SJCRH30 (cell line): ENCODE data around the gene ARHGEF11. TPM values are rescaled to one million over a fixed set of nuclear protein-coding genes. Genes with fewer than 3 reads are reported as not detected.

Experiments used
- DNase-seq, 2 experiments: peaks; one replicate each; pipeline ENCODE4 v3.0.0-alpha.2; 2015 to 2020
- H3K27ac ChIP-seq: fragments of 250-450 bp; sonication (Bioruptor Pico); 2 replicates; pipeline ENCODE4 v1.5.1; 2020; ENCODE audit warnings: mild to moderate bottlenecking, moderate library complexity
- H3K27me3 ChIP-seq: fragments of 250-450 bp; sonication (Bioruptor Pico); 2 replicates; pipeline ENCODE4 v1.5.1; 2020; ENCODE audit warnings: mild to moderate bottlenecking, moderate library complexity
- H3K36me3 ChIP-seq: fragments of 250-450 bp; sonication (Bioruptor Pico); 2 replicates; pipeline ENCODE4 v1.5.1; 2020; ENCODE audit warnings: mild to moderate bottlenecking, moderate library complexity
- H3K4me1 ChIP-seq: fragments of 250-450 bp; sonication (Bioruptor Pico); 2 replicates; pipeline ENCODE4 v1.5.1; 2020; ENCODE audit warnings: mild to moderate bottlenecking, moderate library complexity
- H3K4me3 ChIP-seq: fragments of 250-450 bp; sonication (Bioruptor Pico); 2 replicates; pipeline ENCODE4 v1.5.1; 2020; ENCODE audit warnings: mild to moderate bottlenecking, moderate library complexity
- H3K9me3 ChIP-seq: fragments of 250-450 bp; sonication (Bioruptor Pico); replicated peaks from 2 replicates; pipeline ENCODE4 v1.5.1; 2020; ENCODE audit warnings: mild to moderate bottlenecking, moderate library complexity
- total RNA-seq: library from RNA; depleted of rRNA; stranded (reverse); fragments of >200 nt; shearing (Covaris generic); gene quantifications from 2 replicates; pipeline ENCODE4 v1.2.3, GENCODE V29; 2014; rRNA removed

The ARHGEF11 gene, protein sequence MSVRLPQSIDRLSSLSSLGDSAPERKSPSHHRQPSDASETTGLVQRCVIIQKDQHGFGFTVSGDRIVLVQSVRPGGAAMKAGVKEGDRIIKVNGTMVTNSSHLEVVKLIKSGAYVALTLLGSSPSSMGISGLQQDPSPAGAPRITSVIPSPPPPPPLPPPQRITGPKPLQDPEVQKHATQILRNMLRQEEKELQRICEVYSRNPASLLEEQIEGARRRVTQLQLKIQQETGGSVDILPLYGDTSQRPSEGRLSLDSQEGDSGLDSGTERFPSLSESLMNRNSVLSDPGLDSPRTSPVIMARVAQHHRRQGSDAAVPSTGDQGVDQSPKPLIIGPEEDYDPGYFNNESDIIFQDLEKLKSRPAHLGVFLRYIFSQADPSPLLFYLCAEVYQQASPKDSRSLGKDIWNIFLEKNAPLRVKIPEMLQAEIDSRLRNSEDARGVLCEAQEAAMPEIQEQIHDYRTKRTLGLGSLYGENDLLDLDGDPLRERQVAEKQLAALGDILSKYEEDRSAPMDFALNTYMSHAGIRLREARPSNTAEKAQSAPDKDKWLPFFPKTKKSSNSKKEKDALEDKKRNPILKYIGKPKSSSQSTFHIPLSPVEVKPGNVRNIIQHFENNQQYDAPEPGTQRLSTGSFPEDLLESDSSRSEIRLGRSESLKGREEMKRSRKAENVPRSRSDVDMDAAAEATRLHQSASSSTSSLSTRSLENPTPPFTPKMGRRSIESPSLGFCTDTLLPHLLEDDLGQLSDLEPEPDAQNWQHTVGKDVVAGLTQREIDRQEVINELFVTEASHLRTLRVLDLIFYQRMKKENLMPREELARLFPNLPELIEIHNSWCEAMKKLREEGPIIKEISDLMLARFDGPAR (N-terminal part only)
- total RNA-seq = 19.0 and 19.7 TPM in 2 replicates

DNA sequence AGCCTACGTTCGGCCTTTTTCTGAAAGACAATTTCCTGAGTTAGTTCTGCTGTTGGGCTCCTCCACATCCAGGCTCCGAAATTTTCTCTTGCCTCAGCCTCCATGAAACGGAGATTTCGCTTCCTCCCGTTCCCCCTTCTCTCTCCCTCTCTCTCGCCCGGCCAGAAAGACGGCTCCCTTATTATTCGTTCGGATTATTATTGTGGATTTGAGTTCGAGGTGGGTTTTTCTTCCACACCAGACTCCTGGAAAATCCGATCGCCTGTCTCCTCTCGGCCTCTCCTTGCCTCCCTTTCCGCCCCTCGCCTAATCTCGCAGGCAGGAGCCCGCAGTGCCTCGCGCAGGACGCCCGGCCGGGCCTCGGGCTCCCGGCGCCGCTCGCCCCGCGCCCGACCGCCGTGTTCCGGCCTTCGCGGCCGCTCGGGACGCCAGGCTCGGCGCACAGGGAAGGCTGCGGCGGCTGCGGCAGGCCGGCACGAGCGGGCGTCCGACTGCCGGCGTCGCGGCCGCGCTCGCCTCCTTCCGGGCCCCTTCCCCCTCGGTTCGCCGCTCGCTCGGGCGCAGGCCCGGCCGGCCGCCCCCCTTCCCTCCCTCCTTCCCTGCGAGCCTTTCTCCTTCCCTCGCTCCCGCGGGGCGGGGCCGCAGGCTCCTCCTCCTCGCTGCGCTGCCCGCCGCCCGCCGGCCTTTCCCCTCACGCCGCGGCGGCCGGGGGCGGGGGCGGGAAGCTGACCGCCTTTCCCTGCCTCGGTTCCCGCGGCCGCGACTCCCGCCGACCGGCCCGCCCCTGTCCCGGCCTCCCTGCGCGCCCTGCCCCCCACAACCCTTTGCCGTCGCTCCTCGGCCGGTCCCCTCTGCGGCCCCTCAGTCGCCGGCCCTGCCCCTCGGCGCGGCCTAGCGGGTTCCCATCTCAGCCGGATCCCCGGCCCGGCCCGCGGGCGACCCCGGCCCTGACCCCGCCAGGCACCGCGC, at the start of gene ARHGEF11:
Gene ARHGEF11, minus strand, starts transcription at position 493 of the 969 bp plus-strand sequence. CDS start 1,412 bp downstream, outside the sequence.
- Histone ChIP-seq H3K4me1 (no peaks in the 10 kb centered on the region; the same call in 1 of the 2 replicates), H3K36me3 (no peaks in the 10 kb centered on the region), H3K27ac (peak within 1 kb of the TSS; percentile 58), H3K4me3 (peak within 1 kb of the TSS; percentile 63), H3K27me3 (no peaks in the 10 kb centered on the region), H3K9me3 (no peaks in the 10 kb centered on the region)
- peak; percentile 87 to 88 for DNase-seq

DNA sequence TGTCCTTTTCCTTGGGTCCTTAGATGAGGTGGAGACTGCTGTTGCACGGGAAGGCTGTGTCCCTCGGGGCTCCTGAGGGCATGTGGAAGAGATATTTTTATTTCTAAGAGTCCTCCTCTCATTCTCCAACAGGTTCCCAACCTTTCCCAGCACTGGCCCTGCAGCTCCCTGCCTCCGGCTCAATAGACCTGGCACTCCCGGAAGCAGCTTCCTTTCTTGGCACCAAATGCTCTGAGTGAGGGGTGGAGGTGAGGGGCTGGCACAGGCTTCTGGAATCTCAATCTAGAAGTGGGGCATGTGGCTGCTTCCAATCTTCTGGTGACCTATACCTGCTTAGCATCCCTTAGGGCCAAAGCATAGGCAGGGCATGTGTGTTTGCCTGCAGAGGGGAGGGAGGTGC, 49.5 kb upstream of the ARHGEF11 start:
- H3K27ac ChIP-seq = no peak overlapping the region
- H3K4me1 ChIP-seq = no peaks in the 10 kb centered on the region
- no peaks in the 10 kb centered on the region for H3K27me3 ChIP-seq
- H3K9me3 ChIP-seq = no peaks in the 10 kb centered on the region
- H3K36me3 ChIP-seq = no peaks in the 10 kb centered on the region
- no peak overlapping the region for H3K4me3 ChIP-seq
- no peak for DNase-seq

DNA sequence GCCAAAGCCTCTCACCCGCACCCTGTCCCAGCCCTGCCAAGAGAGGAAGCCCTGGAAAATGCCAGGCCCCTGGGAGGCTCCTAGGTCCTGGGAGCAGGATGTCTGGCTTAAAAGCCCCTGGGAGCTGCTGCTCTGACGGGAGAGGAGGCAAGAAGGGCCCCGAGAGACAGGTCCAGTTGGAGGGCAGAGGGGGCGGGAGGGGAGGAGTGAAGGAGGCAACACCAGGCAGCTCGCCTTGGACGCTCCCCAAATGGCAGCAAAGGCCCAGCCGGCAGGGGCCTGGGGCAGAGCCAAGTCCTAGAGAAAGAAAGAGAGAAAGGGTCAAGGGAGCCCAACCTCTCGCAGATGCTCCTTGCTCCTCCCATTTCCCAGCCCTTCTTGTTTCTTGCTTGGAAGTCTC, 47.3 kb upstream of the ARHGEF11 start:
- H3K4me1 ChIP-seq = no peaks in the 10 kb centered on the region
- peaks cover 8% of the 10 kb centered on the region for H3K27me3 ChIP-seq
- no peak overlapping the region for H3K27ac ChIP-seq
- no peaks in the 10 kb centered on the region for H3K9me3 ChIP-seq
- no peaks in the 10 kb centered on the region for H3K36me3 ChIP-seq
- DNase-seq = no peak
- H3K4me3 ChIP-seq = no peak overlapping the region

DNA sequence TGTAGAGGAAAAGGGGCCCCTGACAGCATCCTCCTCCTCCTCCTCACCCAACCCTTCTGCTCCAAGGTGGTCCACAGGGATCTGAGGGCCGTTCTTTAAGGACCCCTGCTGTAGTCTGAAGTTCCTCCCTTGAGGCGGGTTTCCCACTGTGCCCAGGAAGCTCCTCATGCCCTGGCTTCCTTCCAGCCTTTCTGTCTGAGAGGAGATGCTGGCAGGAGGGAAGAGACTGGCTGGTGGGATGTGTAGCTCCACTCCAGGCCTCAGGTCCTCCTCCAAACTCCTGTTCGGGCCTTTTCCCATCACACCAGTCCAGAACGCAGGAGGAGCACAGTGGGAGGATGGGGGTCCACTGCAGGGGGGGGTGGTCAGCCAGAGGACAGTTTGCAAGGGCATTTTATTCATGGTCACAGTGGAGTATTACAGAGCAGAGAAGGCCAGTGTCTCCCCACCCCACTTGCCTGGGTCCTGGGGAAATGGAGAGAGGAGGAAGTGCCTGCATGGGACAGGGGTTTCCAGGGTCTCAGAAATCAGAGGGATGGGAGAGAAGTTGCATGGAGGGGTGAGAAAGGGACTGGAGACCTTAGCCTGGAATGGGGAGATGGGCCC, 46.2 kb upstream of the ARHGEF11 start:
- no peaks in the 10 kb centered on the region for H3K36me3 ChIP-seq
- no peaks in the 10 kb centered on the region for H3K4me1 ChIP-seq
- H3K4me3 ChIP-seq = no peak overlapping the region
- no peaks in the 10 kb centered on the region for H3K9me3 ChIP-seq
- H3K27me3 ChIP-seq = peaks cover 8% of the 10 kb centered on the region
- no peak overlapping the region for H3K27ac ChIP-seq
- no peak for DNase-seq

DNA sequence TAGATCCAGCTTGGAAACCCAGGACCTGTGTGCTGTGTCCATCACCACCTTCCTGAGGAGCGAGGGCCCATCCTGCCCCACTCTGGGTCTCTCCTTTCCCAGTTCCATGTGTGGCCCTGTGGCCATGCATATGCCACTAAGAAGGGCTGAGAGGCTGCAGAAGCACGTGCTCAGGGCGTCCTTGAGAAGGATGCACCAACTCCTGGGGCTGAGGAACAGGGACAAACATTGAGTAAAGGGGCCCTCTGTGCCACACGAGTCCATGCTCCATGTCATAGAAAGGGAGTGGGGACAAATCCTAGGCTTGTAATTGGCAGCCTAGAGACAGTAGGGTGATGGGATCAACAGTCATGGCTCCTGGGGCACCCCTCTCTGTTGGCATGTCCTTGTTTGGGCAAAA, 45.6 kb upstream of the ARHGEF11 start:
- Histone ChIP-seq H3K4me3 (no peak overlapping the region), H3K27me3 (peaks cover 8% of the 10 kb centered on the region), H3K27ac (no peak overlapping the region), H3K9me3 (no peaks in the 10 kb centered on the region), H3K4me1 (no peaks in the 10 kb centered on the region), H3K36me3 (no peaks in the 10 kb centered on the region)
- no peak for DNase-seq

DNA sequence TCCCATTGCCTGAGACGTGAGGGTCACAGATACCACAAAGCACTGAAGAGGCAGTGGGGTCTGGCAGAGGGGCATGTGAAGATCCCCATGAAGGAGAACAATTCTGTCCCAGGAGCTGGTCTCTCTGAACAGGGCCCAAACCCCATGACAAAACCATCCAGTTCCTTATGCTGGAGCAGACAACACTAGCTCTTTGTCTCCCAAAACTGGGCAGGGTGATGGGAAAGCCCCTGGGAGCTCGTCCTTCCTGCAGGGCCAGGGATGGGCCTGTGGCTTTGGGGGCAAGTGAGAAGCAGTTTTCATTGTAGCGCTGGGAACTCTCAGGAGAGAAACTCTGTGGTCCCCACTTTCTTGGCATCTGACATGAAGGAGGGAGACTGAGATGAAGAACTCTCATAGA, 45.2 kb upstream of the ARHGEF11 start:
- no peak for DNase-seq
- H3K27ac ChIP-seq = no peak overlapping the region
- H3K9me3 ChIP-seq = no peaks in the 10 kb centered on the region
- H3K36me3 ChIP-seq = no peaks in the 10 kb centered on the region
- H3K4me1 ChIP-seq = no peaks in the 10 kb centered on the region
- H3K4me3 ChIP-seq = no peak overlapping the region
- H3K27me3 ChIP-seq = peaks cover 10% of the 10 kb centered on the region

DNA sequence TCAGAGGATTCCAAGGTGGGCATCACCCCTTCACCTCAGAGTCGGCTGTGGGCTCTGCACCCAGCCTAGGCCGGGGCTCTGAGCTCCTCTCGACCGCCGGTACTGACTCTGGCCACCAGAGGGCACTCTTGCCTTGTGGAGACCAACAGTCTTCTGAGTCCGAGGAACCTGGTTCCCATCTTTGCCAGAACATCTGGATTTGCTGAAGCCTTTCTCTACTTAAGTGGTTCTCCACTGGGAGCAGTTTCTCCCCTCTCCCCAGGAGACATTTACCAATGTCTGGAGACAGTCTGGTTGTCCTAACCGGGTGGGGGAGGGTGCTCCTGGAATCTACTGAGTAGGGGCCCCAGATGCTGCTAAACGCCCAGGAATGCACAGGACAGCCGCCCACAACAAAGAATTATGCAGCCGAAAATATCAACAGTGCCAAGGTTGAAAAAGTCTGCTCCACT, 44.7 kb upstream of the ARHGEF11 start:
- no peaks in the 10 kb centered on the region for H3K4me1 ChIP-seq
- H3K36me3 ChIP-seq = no peaks in the 10 kb centered on the region
- peaks cover 10% of the 10 kb centered on the region for H3K27me3 ChIP-seq
- DNase-seq = peak; percentile 73 to 87
- H3K4me3 ChIP-seq = no peak overlapping the region
- H3K27ac ChIP-seq = no peak overlapping the region
- no peaks in the 10 kb centered on the region for H3K9me3 ChIP-seq

DNA sequence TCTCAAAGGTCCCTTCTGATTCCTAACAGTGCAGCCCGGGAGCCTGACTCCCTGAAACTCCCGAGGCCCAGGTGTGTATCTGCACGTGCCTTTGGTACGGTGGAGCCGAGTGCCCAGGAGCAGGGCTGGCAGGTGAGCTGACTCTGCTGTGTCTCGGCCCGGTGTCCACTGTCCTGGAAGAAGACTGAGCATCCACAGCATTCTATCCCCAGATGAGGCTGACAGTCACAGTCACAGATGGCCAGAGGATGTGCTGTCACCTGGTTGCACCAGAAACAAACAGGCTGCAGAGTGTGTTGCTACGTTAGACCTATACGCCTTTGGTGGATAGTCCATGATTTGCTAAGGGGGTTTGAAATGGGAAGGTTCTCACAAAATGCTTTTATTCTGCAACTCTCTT, 44.2 kb upstream of the ARHGEF11 start:
- no peak for DNase-seq
- H3K36me3 ChIP-seq = no peaks in the 10 kb centered on the region
- H3K4me3 ChIP-seq = no peak overlapping the region
- peaks cover 10% of the 10 kb centered on the region for H3K27me3 ChIP-seq
- no peak overlapping the region for H3K27ac ChIP-seq
- H3K4me1 ChIP-seq = no peaks in the 10 kb centered on the region
- no peaks in the 10 kb centered on the region for H3K9me3 ChIP-seq

DNA sequence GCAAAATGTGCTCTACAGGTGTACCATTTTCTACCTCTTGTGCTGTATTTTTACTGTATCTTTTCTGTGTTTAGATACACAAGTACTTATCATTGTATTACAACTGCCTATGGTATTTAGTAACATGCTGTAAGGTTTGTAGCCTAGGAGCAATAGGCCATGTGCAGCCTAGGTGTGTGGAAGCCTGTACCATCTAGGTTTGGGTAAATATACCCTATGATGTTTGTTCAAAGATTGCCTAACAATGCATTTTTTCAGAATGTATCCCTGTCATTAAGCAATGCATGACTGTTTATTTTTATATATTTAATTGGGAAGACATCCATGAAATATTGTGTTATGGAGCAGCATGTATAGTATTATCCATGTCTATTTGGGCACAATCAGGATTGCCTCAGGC, 43.1 kb upstream of the ARHGEF11 start:
- DNase-seq = no peak
- Histone ChIP-seq H3K9me3 (no peaks in the 10 kb centered on the region), H3K4me3 (no peak overlapping the region), H3K4me1 (no peaks in the 10 kb centered on the region), H3K36me3 (no peaks in the 10 kb centered on the region), H3K27ac (no peak overlapping the region), H3K27me3 (peaks cover 10% of the 10 kb centered on the region)

DNA sequence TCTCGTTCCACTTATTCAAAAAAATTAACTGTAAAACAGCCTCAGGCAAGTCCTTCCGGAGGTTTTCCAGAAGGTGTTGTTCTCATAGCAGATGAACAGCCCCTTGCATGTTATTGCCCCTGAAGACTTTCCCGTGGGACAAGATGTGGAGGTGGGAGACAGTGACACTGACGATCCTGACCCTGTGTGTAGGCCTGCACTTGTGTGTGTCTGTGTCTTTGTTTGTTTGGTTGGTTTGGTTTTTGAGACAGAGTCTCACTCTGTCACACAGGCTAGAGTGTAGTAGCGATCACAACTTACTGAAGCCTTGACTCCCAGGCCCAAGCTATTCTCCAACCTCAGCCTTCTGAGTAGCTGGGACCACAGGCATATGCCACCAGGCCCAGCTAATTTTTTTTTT, 41.5 kb upstream of the ARHGEF11 start:
- no peaks in the 10 kb centered on the region for H3K36me3 ChIP-seq
- H3K27ac ChIP-seq = no peak overlapping the region
- no peaks in the 10 kb centered on the region for H3K9me3 ChIP-seq
- H3K4me1 ChIP-seq = no peaks in the 10 kb centered on the region
- peaks cover 10% of the 10 kb centered on the region for H3K27me3 ChIP-seq
- DNase-seq = no peak
- H3K4me3 ChIP-seq = no peak overlapping the region

DNA sequence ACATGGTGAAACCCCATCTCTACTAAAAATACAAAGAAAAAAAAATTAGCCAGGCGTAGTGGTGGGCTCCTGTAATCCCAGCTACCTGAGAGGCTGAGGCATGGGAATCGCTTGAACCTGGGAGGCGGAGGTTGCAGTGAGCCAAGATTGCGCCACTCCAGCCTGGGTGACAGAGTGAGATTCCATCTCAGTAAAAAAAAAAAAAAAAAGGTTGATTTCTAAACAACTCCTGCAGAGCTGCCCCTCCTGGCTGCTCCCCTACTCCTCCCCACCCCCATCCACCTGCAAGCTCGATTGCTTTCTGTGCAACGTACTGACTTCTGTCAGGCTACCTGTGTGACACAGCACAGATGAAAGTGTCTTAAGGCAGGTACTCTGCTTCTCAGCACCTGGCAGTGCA, 40.8 kb upstream of the ARHGEF11 start:
- Histone ChIP-seq H3K4me1 (no peaks in the 10 kb centered on the region), H3K9me3 (no peaks in the 10 kb centered on the region), H3K27me3 (peaks cover 10% of the 10 kb centered on the region), H3K27ac (no peak overlapping the region), H3K36me3 (no peaks in the 10 kb centered on the region), H3K4me3 (no peak overlapping the region)
- no peak for DNase-seq

DNA sequence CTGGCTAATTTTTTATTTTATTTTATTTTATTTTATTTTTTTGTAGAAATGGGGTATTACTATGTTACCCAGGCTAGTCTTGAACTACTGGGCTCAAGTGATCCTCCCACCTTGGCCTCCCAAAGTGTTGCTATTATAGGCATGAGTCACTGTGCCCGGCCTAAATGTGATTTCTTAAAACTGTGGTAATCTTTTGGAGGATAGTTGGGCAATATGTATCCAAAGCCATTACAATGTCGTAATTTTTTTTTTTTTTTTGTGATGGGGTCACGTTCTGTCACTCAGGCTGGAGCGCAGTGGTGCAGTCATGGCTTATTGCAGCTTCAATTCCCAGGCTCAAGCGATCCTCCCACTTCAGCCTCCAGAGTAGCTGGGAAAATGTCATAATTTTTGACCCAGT, 39.9 kb upstream of the ARHGEF11 start:
- Histone ChIP-seq H3K27ac (no peak overlapping the region), H3K4me3 (no peak overlapping the region), H3K4me1 (no peaks in the 10 kb centered on the region), H3K9me3 (no peaks in the 10 kb centered on the region), H3K36me3 (no peaks in the 10 kb centered on the region), H3K27me3 (peaks cover 10% of the 10 kb centered on the region)
- DNase-seq = no peak

DNA sequence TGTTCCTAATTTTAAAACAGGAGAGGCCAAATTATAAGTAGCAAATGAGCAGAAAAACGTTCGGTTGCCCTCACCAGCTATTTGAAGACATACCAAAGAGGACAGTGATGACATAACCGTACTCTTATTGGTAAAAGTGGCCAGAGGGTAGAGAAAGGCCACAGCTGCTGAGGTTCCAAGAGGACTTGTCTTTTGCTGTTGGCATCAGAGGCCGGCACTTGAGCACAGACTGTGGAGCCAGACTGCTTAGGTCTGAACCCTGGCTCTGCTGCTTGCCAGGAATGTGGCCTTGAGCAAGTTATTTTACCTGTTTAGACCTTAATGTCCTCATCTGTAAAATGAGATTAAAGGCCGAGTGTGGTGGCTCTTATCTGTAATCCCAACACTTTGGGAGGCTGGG, 39.2 kb upstream of the ARHGEF11 start:
- Histone ChIP-seq H3K27me3 (peaks cover 8% of the 10 kb centered on the region), H3K9me3 (no peaks in the 10 kb centered on the region), H3K4me1 (no peaks in the 10 kb centered on the region), H3K27ac (no peak overlapping the region), H3K36me3 (no peaks in the 10 kb centered on the region), H3K4me3 (no peak overlapping the region)
- no peak for DNase-seq

DNA sequence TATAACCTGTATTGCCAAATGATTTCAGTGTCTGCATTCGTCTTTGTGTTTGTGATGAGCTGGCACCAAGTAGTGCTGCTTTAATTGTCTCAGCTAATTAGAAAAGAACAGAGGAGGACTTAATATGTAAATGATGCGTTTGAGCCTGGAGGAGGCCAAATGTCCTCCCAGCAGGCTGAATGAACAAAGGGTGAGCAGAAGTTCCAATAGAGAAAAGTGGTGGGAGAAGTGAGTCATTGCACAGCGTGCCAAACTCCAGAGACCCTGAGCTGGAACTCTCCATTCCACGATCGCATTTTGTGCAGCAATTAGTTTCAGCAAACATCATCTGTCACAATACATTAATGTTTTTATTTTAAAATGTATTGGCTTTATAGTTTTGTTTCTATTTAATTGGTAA, 36.2 kb upstream of the ARHGEF11 start:
- 0 out of 2 replicates have a peak, but pooled peaks cover 2% of the 10 kb centered on the region for H3K27me3 ChIP-seq
- no peak overlapping the region for H3K27ac ChIP-seq
- no peaks in the 10 kb centered on the region for H3K36me3 ChIP-seq
- H3K4me3 ChIP-seq = no peak overlapping the region
- no peaks in the 10 kb centered on the region for H3K9me3 ChIP-seq
- H3K4me1 ChIP-seq = no peaks in the 10 kb centered on the region
- DNase-seq = no peak
